ENCODE measurements around the gene PDE12.

GRCh38 chr3:57586778-57587177 is 30.7 kb downstream of the PDE12 start:
- TF ChIP-seq GATA2 (IDR thresholded peaks at IDR 0.05; ENCODE audit: low read depth, low read length) (no peak), GATA3 (IDR thresholded peaks at IDR 0.05; ENCODE audit: low read depth, low read length) (no peak)
